Activated CD4-positive, alpha-beta T cell treated with anti-CD3 and anti-CD28 coated beads for 4 hours (primary cell): ENCODE results near the gene NRXN2.
"Not testable (repeated sequence)": the region's sequence is repeated elsewhere in the genome, so short reads cannot be mapped to it uniquely, and the experiment has no call there.

Experiments
- DNase-seq, 2 donors: peaks; one replicate each; pipeline ENCODE4 v3.0.0-alpha.2; 2020

The NRXN2 gene

DNA sequence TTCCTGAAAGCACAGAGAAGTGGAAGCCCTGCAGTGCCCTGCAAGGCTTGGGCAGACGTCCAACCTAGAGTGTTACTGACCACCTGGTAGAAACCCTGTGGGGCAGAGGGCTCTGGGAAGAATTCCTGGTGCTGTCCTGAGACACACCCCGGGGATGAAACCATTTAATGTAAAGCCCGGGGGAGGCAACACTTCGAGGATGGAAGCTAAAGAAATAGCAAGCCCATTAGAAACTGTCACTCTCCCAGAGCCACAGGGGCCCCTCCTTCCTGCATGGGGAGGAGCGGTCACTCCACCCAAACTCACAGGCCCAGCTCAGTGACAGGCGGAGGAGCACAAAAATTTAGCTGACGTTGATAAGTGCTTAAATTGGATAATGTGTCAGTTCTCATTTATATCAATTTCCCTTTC, 57.6 kb downstream of the NRXN2 start:
- DNase-seq, result no peak

DNA sequence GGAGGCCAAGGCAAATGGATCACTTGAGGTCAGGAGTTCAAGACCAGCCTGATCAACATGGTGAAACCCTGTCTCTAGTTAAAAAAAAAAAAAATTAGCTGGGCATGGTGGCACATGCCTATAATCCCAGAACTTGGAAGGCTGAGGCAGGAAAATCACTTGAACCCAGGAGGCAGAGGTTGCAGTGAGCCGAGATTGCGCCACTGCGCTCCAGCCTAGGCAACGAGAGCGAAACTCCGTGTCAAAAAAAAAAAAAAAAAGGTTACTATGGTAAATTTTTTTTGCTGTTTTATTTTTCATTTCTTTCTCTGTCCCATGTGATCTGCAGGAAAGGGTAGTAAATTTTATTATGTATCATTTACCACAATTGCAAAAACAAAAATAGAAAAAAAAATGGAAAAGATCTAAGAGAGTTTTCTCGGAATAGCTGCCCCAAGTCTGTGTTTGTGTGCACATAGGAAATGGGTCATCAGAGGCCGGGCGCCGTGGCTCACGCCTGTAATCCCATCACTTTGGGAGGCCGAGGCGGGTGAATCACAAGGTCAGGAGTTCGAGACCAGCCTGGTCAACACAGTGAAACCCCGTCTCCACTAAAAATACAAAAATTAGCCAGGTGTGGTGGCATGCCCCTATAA, 58.6 kb downstream of the NRXN2 start:
- not testable (repeated sequence) for DNase-seq

DNA sequence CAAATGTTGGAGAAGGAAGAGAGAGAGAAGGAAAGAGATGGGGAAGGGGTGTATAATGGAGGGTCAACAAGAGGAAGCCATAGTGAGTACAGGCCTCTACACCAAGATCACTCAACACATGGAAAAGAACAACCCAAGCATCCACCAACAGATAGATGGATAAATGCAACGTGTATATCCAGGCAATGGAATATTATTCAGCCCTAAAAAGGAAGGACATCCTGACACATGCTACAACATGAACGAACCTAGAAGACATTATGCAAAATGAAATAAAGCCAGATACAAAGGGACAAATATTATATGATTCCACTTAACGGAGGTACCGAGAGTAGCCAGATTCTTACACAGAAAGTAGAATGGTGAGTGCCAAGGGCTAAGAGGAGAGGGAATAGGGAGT, 59.3 kb downstream of the NRXN2 start:
- DNase-seq, result no peak

DNA sequence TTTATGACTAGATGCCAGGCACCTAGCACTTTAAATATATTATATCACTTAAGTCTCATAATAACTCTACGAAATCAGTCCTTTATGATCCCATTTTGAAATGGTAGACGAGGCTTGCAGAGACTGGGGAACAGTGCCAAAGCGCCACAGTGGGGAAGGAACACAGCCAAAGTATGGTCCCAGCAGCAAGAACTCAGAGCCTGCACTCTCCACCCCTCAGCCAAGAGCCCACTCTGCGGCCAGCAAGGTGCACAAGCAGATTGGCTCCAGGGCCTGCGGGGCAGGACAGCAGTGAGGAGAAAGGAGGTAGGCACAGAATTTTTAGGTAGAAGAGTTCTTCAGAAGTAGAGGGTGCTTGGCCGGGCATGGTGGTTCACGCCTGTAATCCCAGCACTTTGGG, 61.4 kb downstream of the NRXN2 start:
- DNase-seq, result no peak

DNA sequence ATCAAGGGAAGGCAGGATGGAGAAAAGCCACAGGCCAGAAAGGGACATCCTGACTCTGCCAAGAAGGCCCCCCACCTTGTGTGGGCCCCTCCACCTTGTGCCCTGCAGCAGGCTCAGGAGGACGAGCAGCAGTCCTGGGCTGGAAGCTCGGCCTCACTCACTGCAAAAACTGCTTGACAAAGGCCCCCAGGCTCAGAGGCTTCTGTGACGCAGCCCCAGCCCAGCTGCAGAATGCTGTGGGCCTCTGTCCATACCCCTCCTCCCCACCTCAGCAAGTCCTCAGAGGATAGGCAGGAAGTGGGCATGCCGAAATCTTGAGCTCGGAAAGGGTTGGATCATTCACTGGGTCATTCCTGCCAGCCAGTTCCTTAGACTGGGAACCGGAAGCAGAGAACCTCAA, 61.9 kb downstream of the NRXN2 start:
- DNase-seq, result no peak

DNA sequence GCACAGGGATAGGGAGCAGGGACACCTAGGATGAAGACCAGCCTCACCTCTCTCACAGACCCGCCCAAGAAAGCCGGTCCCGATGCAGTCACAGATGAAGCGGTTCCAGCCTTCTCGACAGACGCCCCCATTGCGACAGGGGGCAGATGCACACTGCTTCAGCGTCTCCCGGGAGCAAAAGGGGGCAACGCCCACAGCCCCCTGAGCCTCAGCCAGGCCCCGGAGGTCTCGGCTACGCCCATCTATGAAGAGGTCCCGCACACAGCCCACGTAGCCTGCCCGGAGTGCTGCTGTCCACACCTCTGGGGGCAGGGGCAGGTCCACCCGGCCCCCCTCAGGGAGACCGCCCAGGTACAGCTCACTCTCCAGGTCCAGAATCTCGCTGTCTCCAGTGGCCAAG, 62.3 kb downstream of the NRXN2 start:
- DNase-seq, result no peak

DNA sequence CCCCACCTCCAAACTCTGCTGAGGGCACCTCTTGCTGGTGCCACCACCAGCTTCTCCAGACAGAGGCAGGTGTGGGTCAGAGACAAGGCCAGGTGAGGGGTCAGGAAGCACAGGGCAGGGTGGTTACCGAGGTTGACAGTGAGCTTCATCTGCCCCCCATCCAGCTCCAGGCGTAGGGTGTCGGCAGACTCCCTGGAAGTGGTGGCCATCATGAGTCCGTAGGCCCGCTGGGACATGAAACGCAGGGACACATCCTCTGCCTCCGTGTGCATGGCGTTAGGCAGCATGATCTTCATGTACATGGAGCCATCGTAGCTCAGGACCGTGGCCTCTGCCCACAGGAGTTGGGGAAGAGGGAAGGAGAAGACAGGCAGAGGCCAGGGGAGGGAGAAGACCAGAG, 62.8 kb downstream of the NRXN2 start:
- DNase-seq, result no peak

DNA sequence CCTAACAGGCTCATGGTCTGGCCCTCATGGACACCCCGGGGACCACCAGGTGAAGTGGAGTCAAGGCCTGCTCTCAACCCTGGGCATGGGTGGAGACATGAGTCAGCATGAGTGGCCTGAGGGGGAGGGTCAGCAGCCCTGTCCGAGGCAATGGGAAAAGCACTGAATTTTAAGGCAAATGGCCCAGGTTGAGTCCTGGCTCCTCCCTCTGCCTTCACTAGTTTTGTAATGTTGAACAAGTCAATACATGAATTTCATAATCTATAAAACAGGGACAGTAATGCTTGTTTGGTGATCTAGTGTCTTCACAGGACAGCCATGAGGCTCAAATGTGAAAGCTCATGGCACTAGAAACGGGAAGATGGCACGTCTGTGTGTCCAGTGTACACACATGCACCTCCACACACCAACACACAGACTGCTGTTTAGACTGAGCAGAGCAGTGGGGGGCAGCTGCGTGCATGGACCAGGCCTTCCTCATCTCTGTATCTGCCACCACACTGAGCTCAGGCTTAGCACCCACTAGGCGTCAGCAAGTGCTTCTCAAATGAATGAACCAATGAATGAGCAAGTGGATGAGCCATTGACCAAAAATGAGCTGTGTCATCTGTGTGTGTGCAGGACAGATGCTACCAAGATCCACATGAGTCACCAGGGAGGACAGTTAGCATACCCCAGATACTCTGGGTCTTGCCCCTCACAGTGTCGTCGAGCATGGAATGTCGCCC, 63.4 kb downstream of the NRXN2 start:
- no peak for DNase-seq

DNA sequence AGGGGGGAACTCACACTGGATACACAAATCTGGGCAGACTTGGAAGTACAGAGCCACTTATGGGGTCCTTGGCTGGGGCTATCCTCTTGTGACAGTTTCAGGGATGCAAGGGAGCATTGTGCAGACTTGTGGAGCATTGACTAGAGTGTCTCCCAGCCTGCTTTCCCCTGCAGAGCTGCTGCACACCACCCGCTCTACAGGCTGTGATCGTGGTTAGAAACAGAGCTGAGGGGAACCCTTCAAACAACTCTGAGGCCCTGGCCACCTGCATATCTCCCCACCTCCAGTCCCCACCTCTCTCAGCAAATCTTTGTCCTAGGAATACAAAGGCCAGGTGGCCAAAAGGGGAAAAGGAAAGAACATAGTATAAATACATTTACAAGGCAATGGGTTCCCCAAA, 64.7 kb downstream of the NRXN2 start:
- no peak for DNase-seq

DNA sequence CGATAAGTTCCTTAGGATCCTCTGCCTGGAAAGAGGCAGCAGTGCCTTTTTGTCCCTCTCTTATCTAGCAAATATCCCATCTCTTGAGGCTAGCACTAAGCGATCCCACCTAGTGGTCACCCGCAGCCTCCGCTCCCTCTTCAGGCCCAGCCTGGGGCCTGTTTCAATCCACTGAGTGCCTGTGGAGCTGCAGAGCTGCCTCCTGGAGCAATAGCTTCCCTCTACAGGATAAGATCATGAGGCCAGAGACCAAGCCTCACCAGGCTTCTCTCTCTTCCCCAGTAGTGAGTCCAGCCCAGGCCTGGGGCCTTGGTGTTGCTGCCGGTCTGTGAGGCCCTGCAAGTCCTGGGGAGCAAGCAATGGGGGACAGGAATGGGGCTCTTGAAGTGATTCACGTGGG, 66.1 kb downstream of the NRXN2 start:
- no peak for DNase-seq

DNA sequence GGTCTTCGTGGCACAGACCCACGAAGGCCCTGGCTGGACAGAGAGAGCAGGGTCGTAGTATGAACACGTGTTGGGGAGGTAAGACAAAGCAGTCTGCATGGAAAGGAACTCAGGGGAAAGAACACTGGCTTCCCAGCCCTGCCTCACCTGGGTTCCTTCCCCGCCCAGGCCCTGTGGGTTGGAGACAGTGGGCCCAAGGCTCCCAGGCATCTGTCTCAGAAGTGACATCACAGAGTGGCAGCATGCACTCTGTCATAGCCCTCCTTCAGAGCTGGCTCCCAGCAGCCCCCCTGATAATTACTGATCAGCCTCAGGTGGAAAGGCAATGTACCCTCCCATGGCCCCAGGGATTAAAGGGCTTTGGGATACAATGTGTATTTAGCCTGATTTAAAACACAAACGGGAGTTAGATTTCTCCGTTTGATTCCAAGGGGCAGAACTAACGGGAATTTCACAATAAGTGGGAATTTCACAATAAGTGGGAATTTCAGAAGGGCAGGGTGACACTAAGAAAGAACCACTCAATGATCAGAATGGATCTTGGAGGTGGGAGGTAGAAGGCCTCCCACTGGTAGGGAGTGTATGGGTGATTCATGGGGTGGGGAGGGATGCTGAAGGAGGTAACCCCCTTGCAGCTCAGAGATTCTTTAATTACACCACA, 66.9 kb downstream of the NRXN2 start:
- DNase-seq, result no peak

DNA sequence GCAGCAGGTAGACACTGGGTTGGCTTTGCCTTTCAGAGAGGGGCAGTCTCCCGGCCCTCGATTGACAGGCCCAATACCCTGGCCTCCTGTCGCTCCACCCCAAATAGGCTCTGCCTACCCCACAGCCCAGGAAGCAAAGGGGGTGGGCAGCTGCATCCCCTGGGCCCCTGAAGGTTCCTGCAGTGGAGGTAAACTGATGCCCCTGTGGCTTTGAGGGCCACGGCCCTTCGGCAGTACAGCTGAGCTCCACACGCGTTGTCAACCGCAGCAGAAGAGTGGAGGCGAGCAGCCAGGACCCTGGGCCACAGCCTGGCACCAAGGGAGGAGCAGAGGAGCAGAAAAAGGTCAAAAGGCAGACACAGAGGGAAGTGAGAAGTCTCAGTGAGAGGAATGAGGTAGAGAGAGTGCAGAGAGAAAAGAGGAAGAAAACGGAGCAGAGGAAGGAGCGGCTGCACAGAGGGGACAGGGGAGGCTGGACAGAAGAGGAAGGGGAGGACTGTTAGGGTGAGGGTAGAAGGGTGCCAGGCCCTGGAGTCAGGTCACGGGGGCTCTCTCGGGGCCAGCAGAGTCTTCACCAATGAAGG, 67.9 kb downstream of the NRXN2 start:
- DNase-seq, result no peak

DNA sequence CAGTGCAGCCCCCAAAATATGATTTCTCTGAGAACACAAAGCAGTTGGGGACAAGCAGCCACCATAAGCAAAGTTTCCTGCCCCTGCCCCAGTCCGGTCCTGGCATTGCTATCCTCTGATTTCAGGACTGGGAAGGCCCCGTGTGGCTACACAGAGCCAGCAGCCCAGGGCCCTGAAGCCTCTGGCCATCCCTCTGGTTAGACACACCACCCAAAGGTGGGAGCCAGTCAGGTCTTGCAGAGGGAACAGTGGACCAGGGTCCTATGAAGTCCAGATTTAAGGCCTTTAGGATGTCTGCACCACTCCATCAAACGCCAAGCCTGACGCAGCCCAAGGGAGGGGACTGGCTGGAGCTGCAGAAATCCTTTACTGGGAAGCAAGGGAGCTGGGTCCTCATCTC, 68.6 kb downstream of the NRXN2 start:
- no peak for DNase-seq

DNA sequence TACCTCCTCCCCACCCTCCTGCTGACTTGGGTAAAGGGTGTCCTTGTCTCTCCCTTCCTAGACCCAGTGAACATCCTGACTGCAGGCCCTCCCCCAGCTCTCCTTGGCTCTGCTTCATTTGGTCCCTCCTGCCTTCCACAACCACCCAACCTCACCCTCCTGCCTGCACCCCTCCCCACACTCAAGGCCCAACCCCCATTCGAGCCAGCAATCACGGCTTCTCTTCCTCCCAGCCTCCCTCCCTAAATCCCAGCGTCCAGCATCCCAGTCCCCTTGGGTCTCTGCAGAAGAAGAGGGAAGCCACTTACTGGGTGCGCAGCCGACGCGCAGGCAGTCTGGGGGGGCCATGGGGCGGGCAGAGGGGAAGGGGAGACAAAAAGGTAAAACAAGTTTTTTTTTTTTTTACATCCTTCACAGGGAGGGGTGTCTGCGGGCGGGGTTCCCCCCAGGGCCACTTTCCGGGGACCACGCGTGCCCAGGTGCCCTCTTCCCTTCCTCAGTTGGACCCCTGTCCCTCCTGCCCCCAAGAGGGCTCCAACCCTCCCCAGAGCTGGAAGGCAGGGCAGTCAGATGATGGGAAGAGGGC, 69.5 kb downstream of the NRXN2 start:
- no peak for DNase-seq

DNA sequence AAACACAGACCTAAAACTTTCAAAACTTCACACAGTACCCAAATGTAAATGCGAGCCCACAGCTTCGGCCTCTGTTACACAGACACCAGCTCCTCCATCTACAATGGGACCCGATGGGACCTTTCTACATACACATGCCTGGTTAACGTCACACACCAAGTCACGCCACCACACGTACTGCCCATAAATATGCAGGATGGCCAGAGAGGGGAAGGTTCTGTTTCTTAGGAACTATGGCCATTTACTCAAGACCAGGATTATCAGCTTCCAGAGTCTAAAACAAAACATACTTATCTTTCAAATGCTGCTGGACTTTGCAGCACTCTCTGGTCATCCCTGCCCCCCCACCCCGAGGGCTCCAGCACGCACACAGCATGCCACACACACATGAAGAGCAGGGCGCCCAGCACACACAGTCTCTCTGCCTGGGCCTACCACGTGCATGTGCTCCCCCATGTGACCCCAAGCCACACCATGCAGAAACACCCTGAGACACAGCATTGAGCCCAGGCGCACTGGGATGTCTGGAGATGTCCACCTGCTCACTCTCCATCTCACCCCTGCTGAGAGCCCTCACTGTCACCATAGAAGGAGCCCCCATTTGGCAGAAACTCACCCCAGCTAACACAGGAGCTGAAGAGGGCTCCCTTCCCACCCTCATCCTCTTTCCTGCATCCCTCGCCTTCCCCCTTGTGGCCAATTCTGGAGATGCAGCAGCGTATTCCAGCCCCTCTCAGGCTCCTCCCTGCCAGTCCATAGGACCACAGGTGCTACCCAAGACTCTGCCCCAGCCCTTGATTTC, 70.2 kb downstream of the NRXN2 start:
- peak; percentile 56 to 75 for DNase-seq

DNA sequence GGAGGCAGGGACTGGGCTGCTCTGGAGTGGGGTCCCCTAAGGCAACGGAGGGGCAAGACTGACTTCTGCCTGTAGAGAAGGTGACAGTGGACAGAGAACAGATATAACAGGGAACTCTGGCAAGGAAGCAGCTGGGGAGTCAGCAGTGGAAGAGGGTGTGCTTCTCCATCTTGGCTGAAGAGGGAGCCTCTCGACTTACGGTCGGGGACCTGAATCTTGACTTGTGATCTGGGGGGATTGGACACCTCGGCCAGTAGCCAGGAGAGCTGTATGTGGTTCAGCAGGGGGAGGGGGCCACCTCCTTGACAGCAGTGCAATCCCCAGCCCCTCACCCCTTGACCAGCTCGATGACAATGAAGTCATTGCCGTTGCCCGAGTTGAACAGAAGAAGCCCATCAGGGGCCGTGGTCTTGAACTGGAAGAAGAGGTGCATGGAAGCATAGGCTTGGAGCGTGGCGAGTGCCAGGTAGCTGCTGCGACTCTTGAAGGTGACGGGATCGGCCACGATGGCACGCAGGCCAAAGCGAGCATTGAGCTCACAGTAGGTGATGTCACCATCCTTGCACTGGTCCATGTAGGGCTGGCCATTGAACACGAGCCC, 72.0 kb downstream of the NRXN2 start:
- DNase-seq, result no peak

DNA sequence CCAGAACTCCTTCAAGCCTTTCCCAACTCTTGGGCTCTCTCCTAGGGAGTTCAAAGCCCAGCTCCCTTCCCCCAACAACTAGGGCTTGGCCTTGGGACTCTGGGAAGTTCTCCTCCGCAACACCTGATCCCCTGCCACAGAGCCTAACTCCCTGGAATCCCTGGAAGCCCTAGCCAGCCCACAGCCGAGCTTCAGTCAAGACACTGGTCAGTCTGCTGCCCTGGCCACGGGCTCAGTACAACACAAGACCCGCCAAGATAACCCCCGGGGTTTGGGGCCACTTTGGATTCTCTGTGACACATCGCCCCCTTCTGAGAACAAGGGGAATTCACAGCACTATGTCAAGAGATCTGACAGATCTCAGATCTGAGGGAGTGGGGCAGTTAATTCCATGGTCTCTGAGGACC, 73.7 kb downstream of the NRXN2 start:
- no peak for DNase-seq

DNA sequence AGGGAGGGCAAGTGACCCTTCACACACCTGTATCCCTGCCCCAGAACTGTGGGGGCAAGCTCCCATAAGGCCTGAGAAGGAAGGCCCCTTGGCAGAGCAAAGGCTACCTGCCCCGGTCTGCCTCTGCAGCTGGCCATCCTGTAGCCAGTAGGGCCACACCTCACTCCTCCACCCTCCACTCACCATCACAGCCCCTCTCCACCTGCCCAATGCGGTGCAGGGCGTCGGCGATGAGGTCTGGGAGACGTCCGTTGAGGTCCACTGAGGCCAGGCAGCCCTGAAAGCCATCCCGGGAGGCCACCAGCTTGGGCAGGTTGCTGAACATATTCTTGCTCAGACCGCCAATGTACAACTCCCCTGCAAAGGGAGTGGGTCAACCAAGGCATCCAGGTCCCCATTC, 74.4 kb downstream of the NRXN2 start:
- DNase-seq, result no peak

DNA sequence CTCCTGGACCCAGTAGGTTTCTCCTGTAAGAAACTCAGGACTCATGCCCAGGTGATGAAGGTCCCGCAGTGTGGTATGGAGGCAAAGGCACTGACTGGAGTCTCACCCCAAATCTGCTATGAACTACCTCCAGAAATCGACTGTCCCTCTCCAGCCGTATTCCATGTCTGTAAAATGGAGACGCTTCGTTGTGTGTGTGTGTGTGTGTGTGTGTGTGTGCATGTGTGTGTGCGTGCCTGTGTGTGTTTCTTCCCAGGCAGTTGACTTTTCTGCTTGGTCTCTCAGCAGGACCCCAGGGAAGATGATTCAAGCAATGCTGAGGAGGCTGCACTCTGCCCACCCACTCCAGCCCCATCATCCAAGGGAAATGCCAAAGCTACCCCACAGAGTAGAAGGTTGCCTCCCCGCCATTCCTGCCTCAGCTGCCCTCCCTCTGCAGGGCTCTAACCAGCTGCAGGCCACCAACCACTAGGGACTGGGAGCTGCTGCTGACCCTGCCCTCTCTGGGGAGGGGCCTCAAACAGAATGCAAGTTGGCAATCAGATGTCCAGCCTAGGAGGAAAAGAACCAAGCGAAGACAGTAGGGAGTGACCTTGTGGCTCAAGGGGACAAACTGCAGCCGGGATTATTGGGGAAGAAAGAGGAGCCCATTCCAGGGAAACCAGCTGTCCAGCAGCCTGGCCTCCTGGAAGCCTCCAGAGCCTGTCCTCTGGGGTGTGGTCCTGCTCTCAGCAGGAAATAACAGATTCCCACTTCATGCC, 75.8 kb downstream of the NRXN2 start:
- DNase-seq, result no peak

DNA sequence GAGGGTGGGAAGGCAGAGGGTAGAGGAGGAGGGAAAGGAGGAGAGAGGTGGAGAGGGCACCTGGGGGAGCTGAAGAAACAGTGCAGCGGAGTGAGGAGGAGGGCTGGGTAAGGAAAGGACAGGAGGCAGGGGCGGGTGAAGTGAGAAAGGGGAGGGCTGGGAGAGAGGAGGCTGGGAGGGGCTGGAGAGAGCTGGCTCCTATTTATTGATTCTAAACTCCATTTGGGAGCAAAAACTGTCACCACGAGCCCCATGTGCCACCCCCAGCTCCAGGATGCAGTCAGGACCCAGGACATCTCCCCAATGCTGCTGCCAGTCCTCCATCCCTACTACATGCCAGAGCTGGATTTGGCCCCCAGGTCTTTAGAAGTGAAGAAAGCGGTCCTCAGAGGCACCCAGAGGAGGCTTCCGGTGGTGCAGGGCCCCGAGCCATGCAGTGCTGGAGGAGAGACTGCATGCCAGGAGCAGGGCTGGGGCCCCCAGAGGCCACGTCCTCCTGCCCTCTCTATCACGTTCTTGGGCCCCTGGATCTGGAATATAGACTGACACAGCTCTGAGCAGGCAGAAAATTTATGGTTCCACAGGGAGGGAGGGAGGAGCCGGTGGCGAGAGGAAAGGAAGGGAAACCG, 78.2 kb downstream of the NRXN2 start:
- DNase-seq, result no peak
